HepG2 (cell line): ENCODE data around the gene DIPK1B. TPM values are rescaled to one million over a fixed set of nuclear protein-coding genes. Genes with fewer than 3 reads are reported as not detected.

Experiments
- EED ChIP-seq: sonication (generic); formaldehyde crosslinking; IDR thresholded peaks from 2 replicates; pipeline ENCODE4 v1.5.0; 2020; ENCODE audit warnings: mild to moderate bottlenecking, missing genetic modification reagents
- HIVEP1 ChIP-seq: sonication (generic); formaldehyde crosslinking; IDR thresholded peaks from 2 replicates; pipeline ENCODE4 v1.4.0; 2020; ENCODE audit warnings: mild to moderate bottlenecking, missing genetic modification reagents
- MTA1 ChIP-seq: sonication (generic); formaldehyde crosslinking; IDR thresholded peaks from 2 replicates; pipeline ENCODE4 v1.4.0; 2020; ENCODE audit warnings: missing genetic modification reagents, mild to moderate bottlenecking, borderline replicate concordance
- PRDM10 ChIP-seq: sonication (generic); formaldehyde crosslinking; IDR thresholded peaks from 2 replicates; pipeline ENCODE4 v1.4.0; 2020; ENCODE audit warnings: low read depth, missing genetic modification reagents
- SETDB1 ChIP-seq: sonication (generic); formaldehyde crosslinking; IDR thresholded peaks from 2 replicates; pipeline ENCODE4 v1.5.1; 2020; ENCODE audit warnings: missing genetic modification reagents, mild to moderate bottlenecking, borderline replicate concordance
- SIX4 ChIP-seq: sonication (generic); formaldehyde crosslinking; IDR thresholded peaks from 2 replicates; pipeline ENCODE4 v1.4.0; 2020; ENCODE audit warnings: missing genetic modification reagents
- ZNF263 ChIP-seq: sonication (generic); formaldehyde crosslinking; IDR thresholded peaks from 2 replicates; pipeline ENCODE4 v1.4.0; 2020; ENCODE audit warnings: missing genetic modification reagents
- ZNF280D ChIP-seq: sonication (generic); formaldehyde crosslinking; IDR thresholded peaks from 2 replicates; pipeline ENCODE4 v1.5.1; 2020; ENCODE audit warnings: mild to moderate bottlenecking, missing genetic modification reagents
- ZNF512 ChIP-seq: sonication (generic); formaldehyde crosslinking; IDR thresholded peaks from 2 replicates; pipeline ENCODE4 v1.4.0; 2020; ENCODE audit warnings: mild to moderate bottlenecking, missing genetic modification reagents
- ZNF576 ChIP-seq: sonication (generic); formaldehyde crosslinking; IDR thresholded peaks from 2 replicates; pipeline ENCODE4 v1.4.0; 2020; ENCODE audit warnings: mild to moderate bottlenecking, missing genetic modification reagents
- ZNF605 ChIP-seq: sonication (generic); formaldehyde crosslinking; IDR thresholded peaks from 2 replicates; pipeline ENCODE4 v1.8.0; 2022; ENCODE audit warnings: mild to moderate bottlenecking, missing genetic modification reagents
- polyA plus RNA-seq, 8 experiments: library from polyadenylated mRNA; depleted of rRNA in 3 of 8; stranded (reverse) in 7 of 8; unstranded in 1 of 8; fragments of >200 nt; fragmentation: Illumina TruSeq in 4 of 8; extraction: Trizol in 4 of 8; gene quantifications; 2 replicates each; pipeline versions ENCODE4 v1.2.1 to v1.2.3, GENCODE V29; 2011 to 2016; ENCODE audit warnings: low read depth in 4 of 8, missing spikeins in 1 of 8, mixed read lengths in 1 of 8; ENCODE audit not compliant: insufficient read depth in 1 of 8
- total RNA-seq, 5 experiments: library from RNA; depleted of rRNA; stranded (reverse); fragments of >200 nt; fragmentation: Illumina TruSeq; extraction: Trizol; gene quantifications; 2 replicates each; pipeline ENCODE4 v1.2.3, GENCODE V29; 2016; ENCODE audit warnings: low read depth in 1 of 5

DIPK1B gene
- total and polyA plus RNA-seq, 2 of the 13 experiments (the other 11 are each of a cell fraction or from before 2014, with no cell fraction given): 0.18 to 3.9 TPM

- no peak for TF ChIP-seq EED
- TF ChIP-seq ZNF263 (CRISPR knock-in tag): no peak
- no peak for TF ChIP-seq ZNF280D (CRISPR knock-in tag)
- no peak for TF ChIP-seq MTA1 (CRISPR knock-in tag)
- TF ChIP-seq HIVEP1: no peak
- no peak for TF ChIP-seq SETDB1
- no peak for TF ChIP-seq ZNF576 (CRISPR knock-in tag)
- TF ChIP-seq ZNF512 (CRISPR knock-in tag): no peak
- TF ChIP-seq PRDM10 (CRISPR knock-in tag): no peak
- no peak for TF ChIP-seq SIX4 (CRISPR knock-in tag)
- no peak for TF ChIP-seq ZNF605 (CRISPR knock-in tag)
Observed at GRCh38 chr9:136744773-136745172, 32.4 kb downstream of the DIPK1B start (continued).
